GM21619 (cell line): ENCODE results near the gene CBX6.

Experiments
- ATAC-seq: cut with Tn5 transposase; IDR thresholded peaks from one replicate; pipeline ENCODE4 v1.9.1; 2021; ENCODE audit not compliant: unreplicated experiment

The CBX6 gene

GRCh38 chr22:38823076-38823475 lies 48.9 kb downstream of the CBX6 start:
- no peak for ATAC-seq

- no peak for ATAC-seq
Measured at GRCh38 chr22:38820020-38820419, 52.0 kb downstream of the CBX6 start.

- ATAC-seq: no peak
Measured at GRCh38 chr22:38819387-38819940, 52.6 kb downstream of the CBX6 start.

GRCh38 chr22:38817196-38817595 lies 54.8 kb downstream of the CBX6 start:
- no peak for ATAC-seq

GRCh38 chr22:38815842-38816241 lies 56.2 kb downstream of the CBX6 start:
- ATAC-seq: no peak
